WTC11 (cell line): ENCODE data around the gene MYO1H.
A peak's percentile ranks its signal among the peaks of the same experiment; 100 is the strongest.

Source experiments
- AFF4 ChIP-seq: sonication (generic); formaldehyde crosslinking; IDR thresholded peaks from 2 replicates; pipeline ENCODE4 v1.8.1; 2023; ENCODE audit warnings: mild to moderate bottlenecking, missing genetic modification reagents, borderline replicate concordance
- ATF1 ChIP-seq: sonication (generic); formaldehyde crosslinking; IDR thresholded peaks from 2 replicates; pipeline ENCODE4 v1.8.1; 2023; ENCODE audit warnings: mild to moderate bottlenecking, moderate library complexity, missing genetic modification reagents
- CDX4 ChIP-seq: fragments of 250-450 bp; sonication (Bioruptor Pico); IDR thresholded peaks from 2 replicates; pipeline ENCODE4 v1.9.0; 2021; ENCODE audit warnings: moderate library complexity, mild to moderate bottlenecking, inconsistent platforms, borderline replicate concordance
- CREB1 ChIP-seq: sonication (generic); formaldehyde crosslinking; IDR thresholded peaks from 2 replicates; pipeline ENCODE4 v1.8.0; 2023; ENCODE audit warnings: mild to moderate bottlenecking, missing genetic modification reagents
- CTCF ChIP-seq: fragments of 200-600 bp; IDR thresholded peaks from 2 replicates; pipeline ENCODE4 v1.8.0; 2022; ENCODE audit warnings: antibody characterized with exemption
- GABPB1 ChIP-seq: sonication (generic); formaldehyde crosslinking; IDR thresholded peaks from 2 replicates; pipeline ENCODE4 v1.8.1; 2023; ENCODE audit warnings: mild to moderate bottlenecking, missing genetic modification reagents
- KAT7 ChIP-seq: sonication (generic); formaldehyde crosslinking; IDR thresholded peaks from 2 replicates; pipeline ENCODE4 v1.8.1; 2023; ENCODE audit warnings: missing genetic modification reagents, mild to moderate bottlenecking, borderline replicate concordance
- MAX ChIP-seq: sonication (generic); formaldehyde crosslinking; IDR thresholded peaks from 2 replicates; pipeline ENCODE4 v1.8.0; 2022; ENCODE audit warnings: mild to moderate bottlenecking, missing genetic modification reagents
- PREB ChIP-seq: sonication (generic); formaldehyde crosslinking; IDR thresholded peaks from 2 replicates; pipeline ENCODE4 v1.8.1; 2022; ENCODE audit warnings: mild to moderate bottlenecking, missing genetic modification reagents, moderate library complexity, borderline replicate concordance
- TEAD1 ChIP-seq: sonication (generic); formaldehyde crosslinking; IDR thresholded peaks from 2 replicates; pipeline ENCODE4 v1.8.0; 2022; ENCODE audit warnings: mild to moderate bottlenecking, missing genetic modification reagents
- TEAD4 ChIP-seq: sonication (generic); formaldehyde crosslinking; IDR thresholded peaks from 2 replicates; pipeline ENCODE4 v1.8.0; 2022; ENCODE audit warnings: mild to moderate bottlenecking, missing genetic modification reagents
- ZNF121 ChIP-seq: sonication (generic); formaldehyde crosslinking; IDR thresholded peaks from 2 replicates; pipeline ENCODE4 v1.8.0; 2023; ENCODE audit warnings: missing genetic modification reagents
- ZNF138 ChIP-seq: sonication (generic); formaldehyde crosslinking; conservative IDR thresholded peaks from 2 replicates; pipeline ENCODE4 v1.8.1; 2022; ENCODE audit warnings: mild to moderate bottlenecking, moderate library complexity, missing genetic modification reagents

- TF ChIP-seq KAT7 (CRISPR knock-in tag) (no peak), ATF1 (CRISPR knock-in tag) (no peak), CTCF (peak; percentile 94), MAX (CRISPR knock-in tag) (no peak), ZNF138 (no peak), TEAD4 (no peak), AFF4 (CRISPR knock-in tag) (no peak), ZNF121 (CRISPR knock-in tag) (no peak), GABPB1 (CRISPR knock-in tag) (no peak), PREB (CRISPR knock-in tag) (no peak), TEAD1 (no peak), CREB1 (CRISPR knock-in tag) (no peak), CDX4 (CRISPR knock-in tag) (no peak)
These were observed 80.4 kb downstream of the MYO1H start for GRCh38 chr12:109428037-109428629.
